Hepatocyte (in vitro differentiated cells): ENCODE data around the gene TBXT. TPM values are rescaled to one million over a fixed set of nuclear protein-coding genes. Genes with fewer than 3 reads are reported as not detected.

Source experiments
- DNase-seq: peaks from one replicate; pipeline ENCODE4 v3.0.0-alpha.2; 2016; ENCODE audit warnings: low spot score
- H2AFZ ChIP-seq: fragments of 200-600 bp; sonication (generic); 2 replicates; pipeline ENCODE4 v1.6.0; 2016; ENCODE audit warnings: antibody characterized with exemption, mild to moderate bottlenecking
- H3K27ac ChIP-seq: fragments of 200-600 bp; sonication (generic); 2 replicates; pipeline ENCODE4 v1.5.1; 2016; ENCODE audit warnings: mild to moderate bottlenecking
- H3K27me3 ChIP-seq: fragments of 200-600 bp; sonication (generic); 2 replicates; pipeline ENCODE4 v1.6.1; 2016
- H3K36me3 ChIP-seq: fragments of 200-600 bp; sonication (generic); replicated peaks from 2 replicates; pipeline ENCODE4 v1.5.1; 2016; ENCODE audit warnings: low read depth; ENCODE audit not compliant: insufficient read depth
- H3K4me1 ChIP-seq: fragments of 200-600 bp; sonication (generic); 2 replicates; pipeline ENCODE4 v1.5.1; 2016; ENCODE audit warnings: mild to moderate bottlenecking, moderate library complexity; ENCODE audit not compliant: insufficient read depth
- H3K4me2 ChIP-seq: fragments of 200-600 bp; sonication (generic); 2 replicates; pipeline ENCODE4 v1.6.0; 2016
- H3K4me3 ChIP-seq: fragments of 200-600 bp; sonication (generic); 2 replicates; pipeline ENCODE4 v1.5.1; 2016; ENCODE audit warnings: mild to moderate bottlenecking
- H3K79me2 ChIP-seq: fragments of 200-600 bp; sonication (generic); 2 replicates; pipeline ENCODE4 v1.6.0; 2017; ENCODE audit warnings: mild to moderate bottlenecking
- H3K9me2 ChIP-seq: fragments of 200-600 bp; sonication (generic); replicated peaks from 2 replicates; pipeline ENCODE4 v1.6.0; 2017; ENCODE audit warnings: mild to moderate bottlenecking; ENCODE audit not compliant: insufficient read depth
- H3K9me3 ChIP-seq: fragments of 200-600 bp; sonication (generic); 2 replicates; pipeline ENCODE4 v1.5.1; 2016; ENCODE audit warnings: low read depth, mild to moderate bottlenecking
- H4K20me1 ChIP-seq: fragments of 200-600 bp; sonication (generic); 2 replicates; pipeline ENCODE4 v1.6.0; 2016; ENCODE audit warnings: mild to moderate bottlenecking; ENCODE audit not compliant: insufficient read depth, poor library complexity, severe bottlenecking
- EZH2 ChIP-seq: fragments of 200-600 bp; sonication (generic); IDR thresholded peaks from 2 replicates; pipeline ENCODE4 v1.6.1; 2016; ENCODE audit warnings: antibody characterized with exemption, mild to moderate bottlenecking, borderline replicate concordance
- EZH2phosphoT487 ChIP-seq: fragments of 200-600 bp; sonication (generic); IDR thresholded peaks from one replicate; pipeline ENCODE4 v1.6.1; 2018; ENCODE audit warnings: antibody characterized with exemption, mild to moderate bottlenecking, low read depth, moderate library complexity; ENCODE audit not compliant: unreplicated experiment, severe bottlenecking
- WGBS: methylation state at CpG from one replicate; pipeline ENCODE4 v1.1.6; 2016; ENCODE audit warnings: low lambda C conversion rate; ENCODE audit errors: missing lambda C conversion rate; 5-methylcytosine and 5-hydroxymethylcytosine counted together
- polyA plus RNA-seq: library from polyadenylated mRNA; unstranded; fragments of >200 nt; fragmentation: Nextera tagmentation; extraction: Ambion mirVana; gene quantifications from 2 replicates; pipeline ENCODE4 v1.2.1, GENCODE V29; 2016
- total RNA-seq: library from RNA; depleted of rRNA; stranded (reverse); fragments of >200 nt; gene quantifications from 2 replicates; pipeline ENCODE4 v1.2.3, GENCODE V29; 2014
- TF ChIP-seq, protein P1 (sequence below): fragments of 200-600 bp; sonication (generic); IDR thresholded peaks from 2 replicates; pipeline ENCODE4 v1.5.1; 2016; ENCODE audit warnings: antibody characterized with exemption, mild to moderate bottlenecking; ENCODE audit not compliant: poor library complexity

TBXT gene
- total and polyA plus RNA-seq, 2 experiments from 2014 or later, result 0.13 TPM; not detected in 1

DNA sequence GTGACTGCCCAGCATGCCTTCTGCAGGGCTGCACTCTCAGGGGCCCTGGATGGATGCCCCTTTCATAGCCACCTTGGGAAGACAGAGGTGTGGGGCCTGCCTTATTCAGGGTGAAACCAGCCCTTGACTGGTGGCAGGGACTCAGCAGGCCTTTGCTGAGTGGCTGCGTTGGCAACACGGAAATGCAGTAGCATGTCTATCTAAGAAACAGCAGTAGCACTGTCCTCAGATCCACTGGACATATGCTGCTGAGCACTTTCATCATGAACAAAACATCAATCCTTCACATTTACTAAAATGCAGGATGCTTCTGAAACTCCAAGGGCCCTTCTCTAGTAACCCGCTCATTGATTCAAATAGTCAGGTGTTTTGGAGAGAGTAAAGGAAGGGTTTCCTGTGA lies 4.9 kb upstream of the TBXT start:
- WGBS, result 97% methylated on average over 3 of the region's 3 CpGs
- Histone ChIP-seq H4K20me1 (no peaks in the 10 kb centered on the region), H3K36me3 (no peaks in the 10 kb centered on the region), H2AFZ (no peak overlapping the region), H3K4me2 (no peak overlapping the region), H3K27me3 (peaks cover 82% of the 10 kb centered on the region), H3K27ac (no peak overlapping the region), H3K9me3 (no peaks in the 10 kb centered on the region), H3K4me3 (no peak overlapping the region), H3K9me2 (no peaks in the 10 kb centered on the region), H3K79me2 (no peaks in the 10 kb centered on the region), H3K4me1 (peaks cover 19% of the 10 kb centered on the region)
- no peak for DNase-seq
- TF ChIP-seq, protein P1, sequence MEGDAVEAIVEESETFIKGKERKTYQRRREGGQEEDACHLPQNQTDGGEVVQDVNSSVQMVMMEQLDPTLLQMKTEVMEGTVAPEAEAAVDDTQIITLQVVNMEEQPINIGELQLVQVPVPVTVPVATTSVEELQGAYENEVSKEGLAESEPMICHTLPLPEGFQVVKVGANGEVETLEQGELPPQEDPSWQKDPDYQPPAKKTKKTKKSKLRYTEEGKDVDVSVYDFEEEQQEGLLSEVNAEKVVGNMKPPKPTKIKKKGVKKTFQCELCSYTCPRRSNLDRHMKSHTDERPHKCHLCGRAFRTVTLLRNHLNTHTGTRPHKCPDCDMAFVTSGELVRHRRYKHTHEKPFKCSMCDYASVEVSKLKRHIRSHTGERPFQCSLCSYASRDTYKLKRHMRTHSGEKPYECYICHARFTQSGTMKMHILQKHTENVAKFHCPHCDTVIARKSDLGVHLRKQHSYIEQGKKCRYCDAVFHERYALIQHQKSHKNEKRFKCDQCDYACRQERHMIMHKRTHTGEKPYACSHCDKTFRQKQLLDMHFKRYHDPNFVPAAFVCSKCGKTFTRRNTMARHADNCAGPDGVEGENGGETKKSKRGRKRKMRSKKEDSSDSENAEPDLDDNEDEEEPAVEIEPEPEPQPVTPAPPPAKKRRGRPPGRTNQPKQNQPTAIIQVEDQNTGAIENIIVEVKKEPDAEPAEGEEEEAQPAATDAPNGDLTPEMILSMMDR, result no peak
- TF ChIP-seq EZH2 (no peak), EZH2phosphoT487 (no peak)

DNA sequence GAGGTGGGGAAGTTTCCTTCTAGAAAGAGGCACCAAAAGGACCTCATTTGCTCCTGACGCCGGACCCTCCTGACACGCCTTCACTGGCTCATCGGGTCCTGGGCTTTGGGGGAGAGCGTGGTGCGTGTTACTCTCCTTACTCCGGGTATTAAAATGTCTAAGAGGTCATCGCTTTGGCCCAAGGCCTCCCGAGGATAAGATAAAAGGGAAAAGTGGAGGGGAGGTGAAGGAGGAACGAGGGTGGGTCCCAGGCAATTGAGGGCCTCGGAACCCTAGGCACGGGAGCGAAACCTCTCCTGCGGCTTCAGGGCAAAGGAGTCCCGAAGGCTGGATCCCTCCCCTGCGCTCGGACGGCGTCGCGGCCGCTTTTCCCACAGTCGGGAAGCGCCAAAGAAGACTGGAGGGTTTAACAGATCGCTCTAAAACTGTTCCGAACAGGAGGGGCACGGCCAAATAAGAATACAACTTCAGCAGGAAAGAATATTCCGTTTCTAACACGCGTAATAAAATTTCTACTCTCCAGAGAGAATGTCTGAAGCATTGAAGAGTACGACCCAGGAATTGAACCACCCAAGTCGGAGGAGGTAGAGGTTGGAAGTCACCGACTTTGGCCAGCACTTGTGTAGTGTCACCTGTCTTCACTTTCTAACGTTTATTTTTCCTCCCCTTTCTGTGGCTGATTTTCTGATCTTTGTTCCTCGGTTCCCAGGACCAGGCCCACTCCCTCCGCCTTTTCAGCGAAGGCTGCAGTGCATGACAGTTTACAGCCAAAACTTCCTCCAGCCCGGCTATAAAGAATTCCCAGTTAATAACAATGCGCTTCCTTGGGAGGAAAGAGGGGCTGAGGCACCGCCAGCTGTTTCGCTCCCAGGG lies 2.1 kb upstream of the TBXT start:
- Histone ChIP-seq H2AFZ (no peak overlapping the region), H3K4me1 (peaks cover 25% of the 10 kb centered on the region), H3K36me3 (no peaks in the 10 kb centered on the region), H3K4me2 (peak overlapping the region; percentile 84), H3K4me3 (no peak overlapping the region), H3K27me3 (peaks cover 98% of the 10 kb centered on the region), H3K9me2 (no peaks in the 10 kb centered on the region), H3K79me2 (no peaks in the 10 kb centered on the region), H3K27ac (no peak overlapping the region), H4K20me1 (no peaks in the 10 kb centered on the region), H3K9me3 (no peaks in the 10 kb centered on the region)
- 7% methylated on average over 41 of the region's 41 CpGs for WGBS
- TF ChIP-seq EZH2 (peak; percentile 97), EZH2phosphoT487 (peak; percentile 82)
- TF ChIP-seq, protein P1, result no peak
- DNase-seq, result no peak

DNA sequence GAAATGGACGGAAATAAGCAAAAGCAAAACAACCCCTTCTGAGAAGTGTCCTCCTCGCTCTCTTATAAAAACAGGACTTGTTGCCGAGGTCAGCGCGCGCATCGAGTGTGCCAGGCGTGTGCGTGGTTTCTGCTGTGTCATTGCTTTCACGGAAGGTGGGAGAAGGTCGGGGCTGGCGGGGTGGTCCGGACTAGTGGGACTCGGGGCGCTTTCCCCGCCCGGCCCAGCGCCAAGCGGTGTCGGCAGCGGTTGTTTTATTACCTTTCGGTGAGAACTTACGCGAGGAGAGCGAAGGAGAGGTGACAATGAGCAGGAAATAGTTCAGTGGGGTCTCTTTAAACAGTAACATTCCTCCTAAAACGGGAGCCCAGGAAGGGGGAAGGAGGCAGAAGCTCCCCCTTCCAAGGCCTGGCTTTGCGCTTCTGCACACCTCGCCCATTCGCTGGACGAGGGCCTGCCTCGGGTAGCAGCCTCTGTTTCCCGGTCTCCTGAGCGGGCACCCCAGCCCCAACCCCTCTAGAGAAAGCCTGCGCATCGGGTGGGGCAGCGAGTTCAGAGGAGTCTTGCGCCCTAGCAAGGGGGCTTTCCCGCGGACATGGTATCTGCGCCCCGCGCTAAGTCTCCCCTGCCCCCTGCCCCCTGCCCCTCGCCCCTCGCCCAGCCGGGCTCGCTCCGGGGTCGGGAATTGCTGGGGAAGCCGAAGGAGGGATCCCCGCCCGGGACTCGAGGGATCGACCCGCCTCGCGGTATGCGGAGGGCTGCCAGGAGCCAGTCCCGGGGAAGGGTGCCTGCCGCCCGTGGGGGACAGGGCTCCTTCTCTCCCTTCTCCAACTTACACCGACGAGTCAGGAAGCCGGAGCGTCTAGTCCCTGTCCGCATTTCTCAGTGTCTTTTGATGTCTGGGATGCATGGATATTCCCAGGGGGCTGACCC lies 1.2 kb upstream of the TBXT start:
- peaks cover 25% of the 10 kb centered on the region for H3K4me1 ChIP-seq
- H3K4me3 ChIP-seq, result peak overlapping the region; percentile 26
- peak overlapping the region; percentile 84 for H3K4me2 ChIP-seq
- H3K27ac ChIP-seq, result no peak overlapping the region
- peak overlapping the region; percentile 52 for H2AFZ ChIP-seq
- H3K79me2 ChIP-seq, result no peaks in the 10 kb centered on the region
- no peaks in the 10 kb centered on the region for H3K36me3 ChIP-seq
- TF ChIP-seq, protein P1, result no peak
- TF ChIP-seq EZH2phosphoT487 (peak; percentile 82), EZH2 (peak; percentile 28)
- DNase-seq, result no peak
- H3K27me3 ChIP-seq, result peaks cover 100% of the 10 kb centered on the region
- no peaks in the 10 kb centered on the region for H3K9me3 ChIP-seq
- 3% methylated on average over 50 of the region's 65 CpGs for WGBS
- H4K20me1 ChIP-seq, result no peaks in the 10 kb centered on the region
- H3K9me2 ChIP-seq, result no peaks in the 10 kb centered on the region
